Measurements from ENCODE around the gene AKR1C4.
"Not testable (repeated sequence)": the region's sequence is repeated elsewhere in the genome, so short reads cannot be mapped to it uniquely, and the experiment has no call there.

Gene AKR1C4

GRCh38 chr10:5233324-5233723 is 36.7 kb downstream of the AKR1C4 start:
- Mint-ChIP-seq H3K4me3 (no peak overlapping the region), H3K27me3 (peaks cover 9% of the 10 kb centered on the region), H3K4me1 (no peaks in the 10 kb centered on the region), H3K27ac (no peak overlapping the region), H3K9me3 (peaks cover 14% of the 10 kb centered on the region), H3K36me3 (no peaks in the 10 kb centered on the region)
- ATAC-seq: no peak

- Mint-ChIP-seq H3K4me3 (no peak overlapping the region), H3K27ac (no peak overlapping the region), H3K9me3 (peaks cover 15% of the 10 kb centered on the region), H3K36me3 (no peaks in the 10 kb centered on the region), H3K4me1 (no peaks in the 10 kb centered on the region), H3K27me3 (peaks cover 9% of the 10 kb centered on the region)
- no peak for ATAC-seq
Observed at GRCh38 chr10:5234106-5234860, 37.6 kb downstream of the AKR1C4 start.

- not testable (repeated sequence) for H3K36me3 Mint-ChIP-seq, H3K27me3 Mint-ChIP-seq, H3K27ac Mint-ChIP-seq, H3K4me1 Mint-ChIP-seq, ATAC-seq, H3K4me3 Mint-ChIP-seq
- peaks cover 15% of the 10 kb centered on the region for H3K9me3 Mint-ChIP-seq
Observed at GRCh38 chr10:5237541-5237940, 40.9 kb downstream of the AKR1C4 start.

- H3K4me3 Mint-ChIP-seq: no peak overlapping the region
- no peaks in the 10 kb centered on the region for H3K4me1 Mint-ChIP-seq
- H3K36me3 Mint-ChIP-seq: no peaks in the 10 kb centered on the region
- no peak for ATAC-seq
- no peak overlapping the region for H3K27ac Mint-ChIP-seq
- H3K27me3 Mint-ChIP-seq: peaks cover 6% of the 10 kb centered on the region
- peaks cover 9% of the 10 kb centered on the region for H3K9me3 Mint-ChIP-seq
Observed at GRCh38 chr10:5242585-5242984, 45.9 kb downstream of the AKR1C4 start.

GRCh38 chr10:5243521-5243987 is 46.9 kb downstream of the AKR1C4 start:
- H3K36me3 Mint-ChIP-seq: no peaks in the 10 kb centered on the region

GRCh38 chr10:5252177-5253037 is 55.8 kb downstream of the AKR1C4 start:
- no peaks in the 10 kb centered on the region for H3K9me3 Mint-ChIP-seq
- no peak overlapping the region for H3K27ac Mint-ChIP-seq
- no peaks in the 10 kb centered on the region for H3K4me1 Mint-ChIP-seq
- no peaks in the 10 kb centered on the region for H3K36me3 Mint-ChIP-seq
- no peak overlapping the region for H3K4me3 Mint-ChIP-seq
- ATAC-seq: no peak
- H3K27me3 Mint-ChIP-seq: peaks cover 10% of the 10 kb centered on the region

More at GRCh38 chr10:5243521-5243987, 46.9 kb downstream of the AKR1C4 start:
- no peaks in the 10 kb centered on the region for H3K27me3 Mint-ChIP-seq
- H3K27ac Mint-ChIP-seq: no peak overlapping the region
- ATAC-seq: no peak
- peaks cover 1% of the 10 kb centered on the region for H3K9me3 Mint-ChIP-seq
- no peaks in the 10 kb centered on the region for H3K4me1 Mint-ChIP-seq
- no peak overlapping the region for H3K4me3 Mint-ChIP-seq

GRCh38 chr10:5254488-5254887 is 57.9 kb downstream of the AKR1C4 start:
- no peak overlapping the region for H3K27ac Mint-ChIP-seq
- H3K4me3 Mint-ChIP-seq: no peak overlapping the region
- peaks cover 10% of the 10 kb centered on the region for H3K27me3 Mint-ChIP-seq
- H3K36me3 Mint-ChIP-seq: no peaks in the 10 kb centered on the region
- H3K4me1 Mint-ChIP-seq: no peaks in the 10 kb centered on the region
- H3K9me3 Mint-ChIP-seq: no peaks in the 10 kb centered on the region
- no peak for ATAC-seq

- H3K4me1 Mint-ChIP-seq, H3K27ac Mint-ChIP-seq, H3K9me3 Mint-ChIP-seq, H3K4me3 Mint-ChIP-seq, H3K36me3 Mint-ChIP-seq, ATAC-seq, H3K27me3 Mint-ChIP-seq: not testable (repeated sequence)
Observed at GRCh38 chr10:5257768-5258167, 61.1 kb downstream of the AKR1C4 start.

GRCh38 chr10:5259132-5259951 is 62.7 kb downstream of the AKR1C4 start:
- H3K27me3 Mint-ChIP-seq: no peaks in the 10 kb centered on the region
- no peak for ATAC-seq
- H3K4me1 Mint-ChIP-seq: no peaks in the 10 kb centered on the region
- peaks cover 3% of the 10 kb centered on the region for H3K9me3 Mint-ChIP-seq
- H3K36me3 Mint-ChIP-seq: no peaks in the 10 kb centered on the region
- H3K27ac Mint-ChIP-seq: no peak overlapping the region
- no peak overlapping the region for H3K4me3 Mint-ChIP-seq

- Mint-ChIP-seq H3K27ac (no peak overlapping the region), H3K36me3 (no peaks in the 10 kb centered on the region), H3K9me3 (peaks cover 3% of the 10 kb centered on the region), H3K27me3 (no peaks in the 10 kb centered on the region), H3K4me3 (no peak overlapping the region), H3K4me1 (no peaks in the 10 kb centered on the region)
- no peak for ATAC-seq
Observed at GRCh38 chr10:5259952-5260578, 63.4 kb downstream of the AKR1C4 start.

GRCh38 chr10:5260828-5261227 is 64.2 kb downstream of the AKR1C4 start:
- Mint-ChIP-seq H3K9me3 (peaks cover 3% of the 10 kb centered on the region), H3K4me1 (no peaks in the 10 kb centered on the region), H3K27me3 (no peaks in the 10 kb centered on the region), H3K36me3 (no peaks in the 10 kb centered on the region), H3K27ac (no peak overlapping the region), H3K4me3 (no peak overlapping the region)
- ATAC-seq: no peak

GRCh38 chr10:5265139-5265538 is 68.5 kb downstream of the AKR1C4 start:
- H3K4me1 Mint-ChIP-seq: no peaks in the 10 kb centered on the region
- no peak overlapping the region for H3K4me3 Mint-ChIP-seq
- H3K27ac Mint-ChIP-seq: no peak overlapping the region
- no peak for ATAC-seq
- peaks cover 3% of the 10 kb centered on the region for H3K9me3 Mint-ChIP-seq
- H3K36me3 Mint-ChIP-seq: no peaks in the 10 kb centered on the region
- peaks cover 3% of the 10 kb centered on the region for H3K27me3 Mint-ChIP-seq

- no peak for ATAC-seq
- H3K4me3 Mint-ChIP-seq: no peak overlapping the region
- no peaks in the 10 kb centered on the region for H3K4me1 Mint-ChIP-seq
- peaks cover 3% of the 10 kb centered on the region for H3K9me3 Mint-ChIP-seq
- no peak overlapping the region for H3K27ac Mint-ChIP-seq
- H3K36me3 Mint-ChIP-seq: no peaks in the 10 kb centered on the region
- peaks cover 8% of the 10 kb centered on the region for H3K27me3 Mint-ChIP-seq
Observed at GRCh38 chr10:5266351-5266750, 69.7 kb downstream of the AKR1C4 start.

GRCh38 chr10:5266804-5267203 is 70.2 kb downstream of the AKR1C4 start:
- Mint-ChIP-seq H3K4me1 (no peaks in the 10 kb centered on the region), H3K4me3 (no peak overlapping the region), H3K27ac (no peak overlapping the region), H3K9me3 (peaks cover 3% of the 10 kb centered on the region), H3K36me3 (no peaks in the 10 kb centered on the region), H3K27me3 (peaks cover 8% of the 10 kb centered on the region)
- no peak for ATAC-seq

GRCh38 chr10:5268234-5268633 is 71.6 kb downstream of the AKR1C4 start:
- peaks cover 8% of the 10 kb centered on the region for H3K27me3 Mint-ChIP-seq
- ATAC-seq: no peak
- H3K27ac Mint-ChIP-seq: no peak overlapping the region
- no peaks in the 10 kb centered on the region for H3K4me1 Mint-ChIP-seq
- H3K36me3 Mint-ChIP-seq: no peaks in the 10 kb centered on the region
- no peak overlapping the region for H3K4me3 Mint-ChIP-seq
- H3K9me3 Mint-ChIP-seq: no peaks in the 10 kb centered on the region
